Upper lobe of right lung (tissue), 1 donor: ENCODE results near the gene NXN. TPM values are rescaled to one million over a fixed set of nuclear protein-coding genes. Genes with fewer than 3 reads are reported as not detected.

ENCODE experiments used
- ATAC-seq: fragments of 200-7000 bp; cut with Tn5 transposase; one replicate; pipeline ENCODE4 v1.9.1; 2020; ENCODE audit warnings: mild to moderate bottlenecking, moderate library complexity
- DNase-seq: peaks from one replicate; pipeline ENCODE4 v3.0.0-alpha.2; 2020
- H3K27ac ChIP-seq: fragments of 200-600 bp; one replicate; pipeline ENCODE4 v1.8.0; 2022
- H3K27me3 ChIP-seq: fragments of 200-600 bp; one replicate; pipeline ENCODE4 v1.8.0; 2022; ENCODE audit warnings: mild to moderate bottlenecking
- H3K36me3 ChIP-seq: fragments of 200-600 bp; one replicate; pipeline ENCODE4 v1.8.0; 2022
- H3K4me1 ChIP-seq: fragments of 200-600 bp; one replicate; pipeline ENCODE4 v1.8.0; 2022
- H3K4me3 ChIP-seq: fragments of 200-600 bp; one replicate; pipeline ENCODE4 v1.8.0; 2022; ENCODE audit warnings: mild to moderate bottlenecking
- H3K9me3 ChIP-seq: fragments of 200-600 bp; one replicate; pipeline ENCODE4 v1.8.0; 2022
- CTCF ChIP-seq: fragments of 200-600 bp; IDR thresholded peaks from one replicate; pipeline ENCODE4 v1.8.0; 2022; ENCODE audit warnings: antibody characterized with exemption
- intact Hi-C: fragments of 100-400 bp; cut with DNase I; formaldehyde crosslinking; loops from one replicate; pipeline ENCODE4 v1.11.0; 2022
- total RNA-seq: library from RNA; stranded (reverse); fragmentation: NEBNext Ultra II Directional; extraction: Animal tissue kit (Norgen Biotek cat#: 25700); gene quantifications from one replicate; pipeline ENCODE4 v1.2.1, GENCODE V29; 2021
- donor health status: DM: no; HTN: yes; CAD: no; lungs with severe emphysema.

Gene NXN
- total RNA-seq, 1 donor from 2014 or later: 57.3 TPM

- intact Hi-C loops: no loop called here
- no peak for DNase-seq
- Histone ChIP-seq H3K27me3 (no peaks in the 10 kb centered on the region), H3K36me3 (peaks cover 48% of the 10 kb centered on the region), H3K4me3 (no peak overlapping the region), H3K9me3 (no peaks in the 10 kb centered on the region), H3K27ac (no peak overlapping the region), H3K4me1 (no peaks in the 10 kb centered on the region)
- TF ChIP-seq CTCF: no peak
- no peak for ATAC-seq
Measured at GRCh38 chr17:1012823-1013728, 33.5 kb upstream of the NXN start.

GRCh38 chr17:1011760-1012735, 32.5 kb upstream of the NXN start:
- no peaks in the 10 kb centered on the region for H3K9me3 ChIP-seq
- intact Hi-C loops: no loop called here
- no peak overlapping the region for H3K27ac ChIP-seq
- H3K36me3 ChIP-seq: peaks cover 58% of the 10 kb centered on the region
- H3K27me3 ChIP-seq: no peaks in the 10 kb centered on the region
- TF ChIP-seq CTCF: no peak
- H3K4me3 ChIP-seq: no peak overlapping the region
- peaks cover 9% of the 10 kb centered on the region for H3K4me1 ChIP-seq
- no peak for ATAC-seq
- DNase-seq: no peak

- no peak for ATAC-seq
- intact Hi-C loops: no loop called here
Measured at GRCh38 chr17:1011138-1011537, 31.6 kb upstream of the NXN start.

GRCh38 chr17:1010586-1010985, 31.0 kb upstream of the NXN start:
- DNase-seq: no peak
- H3K27ac ChIP-seq: no peak overlapping the region
- intact Hi-C loops: no loop called here
- peaks cover 69% of the 10 kb centered on the region for H3K36me3 ChIP-seq
- H3K4me3 ChIP-seq: no peak overlapping the region
- TF ChIP-seq CTCF: no peak
- peaks cover 18% of the 10 kb centered on the region for H3K4me1 ChIP-seq
- ATAC-seq: no peak
- H3K27me3 ChIP-seq: no peaks in the 10 kb centered on the region
- no peaks in the 10 kb centered on the region for H3K9me3 ChIP-seq

More at GRCh38 chr17:1011138-1011537, 31.6 kb upstream of the NXN start:
- peaks cover 12% of the 10 kb centered on the region for H3K4me1 ChIP-seq
- TF ChIP-seq CTCF: no peak
- no peaks in the 10 kb centered on the region for H3K27me3 ChIP-seq
- H3K4me3 ChIP-seq: no peak overlapping the region
- peaks cover 64% of the 10 kb centered on the region for H3K36me3 ChIP-seq
- no peak overlapping the region for H3K27ac ChIP-seq
- no peak for DNase-seq
- H3K9me3 ChIP-seq: no peaks in the 10 kb centered on the region

- Histone ChIP-seq H3K9me3 (no peaks in the 10 kb centered on the region), H3K27ac (peak overlapping the region; percentile 36), H3K27me3 (no peaks in the 10 kb centered on the region), H3K4me1 (peaks cover 23% of the 10 kb centered on the region), H3K36me3 (peaks cover 74% of the 10 kb centered on the region), H3K4me3 (no peak overlapping the region)
- ATAC-seq: no peak
- no peak for TF ChIP-seq CTCF
- no peak for DNase-seq
- intact Hi-C loops: no loop called here
Measured at GRCh38 chr17:1010086-1010450, 30.5 kb upstream of the NXN start.
